Right lobe of liver (tissue), 4 donors: ENCODE measurements around the gene DMPK.

Source experiments
- POLR2A ChIP-seq: fragments of 450-650 bp; IDR thresholded peaks from one replicate; pipeline ENCODE4 v1.6.1; 2017; ENCODE audit warnings: antibody characterized with exemption, mild to moderate bottlenecking
- TF ChIP-seq, protein P1 (sequence below), 4 donors: fragments of 200-600 bp in 3 of 4; fragments of 450-650 bp in 1 of 4; IDR thresholded peaks; one replicate each; pipeline versions ENCODE4 v1.5.1 to v1.8.0; 2016 to 2022; ENCODE audit warnings: antibody characterized with exemption in 4 of 4, mild to moderate bottlenecking in 2 of 4
- donor health status: DM: no; HTN: no; CAD: no.
- donor health status: DM: no; HTN: no; CAD: no.
- donor health status: DM: no; HTN: yes; CAD: no.

DNA sequence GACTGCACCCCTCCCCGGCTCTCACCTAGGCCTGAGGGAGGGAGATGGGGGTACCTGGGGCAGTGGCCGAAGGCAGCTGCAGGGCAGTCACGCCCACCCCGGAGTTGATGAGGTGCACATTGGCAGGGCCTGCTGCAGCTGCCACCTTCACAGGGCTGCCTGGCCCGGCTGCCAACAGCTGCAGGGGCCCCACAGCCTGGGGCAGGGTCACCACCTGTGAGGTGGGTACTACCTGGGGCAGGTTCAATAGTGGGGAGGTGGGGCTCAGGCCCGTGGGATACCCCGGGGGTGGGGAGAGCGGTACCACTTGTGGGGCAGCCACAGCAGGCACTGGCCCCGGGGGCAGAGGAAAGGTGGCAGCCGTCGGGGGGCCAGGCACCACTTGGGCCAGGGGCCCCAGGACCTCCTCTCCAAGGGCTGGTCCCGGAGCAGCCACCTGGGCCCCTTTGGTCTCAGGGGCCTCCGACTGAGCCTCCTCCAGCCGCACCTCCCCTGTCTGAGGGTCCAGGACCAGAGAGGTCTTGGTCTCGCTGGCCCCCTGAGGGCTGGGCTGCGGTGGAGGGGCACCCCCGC, 15.9 kb downstream of the DMPK start:
- TF ChIP-seq POLR2A, result no peak
- TF ChIP-seq, protein P1, sequence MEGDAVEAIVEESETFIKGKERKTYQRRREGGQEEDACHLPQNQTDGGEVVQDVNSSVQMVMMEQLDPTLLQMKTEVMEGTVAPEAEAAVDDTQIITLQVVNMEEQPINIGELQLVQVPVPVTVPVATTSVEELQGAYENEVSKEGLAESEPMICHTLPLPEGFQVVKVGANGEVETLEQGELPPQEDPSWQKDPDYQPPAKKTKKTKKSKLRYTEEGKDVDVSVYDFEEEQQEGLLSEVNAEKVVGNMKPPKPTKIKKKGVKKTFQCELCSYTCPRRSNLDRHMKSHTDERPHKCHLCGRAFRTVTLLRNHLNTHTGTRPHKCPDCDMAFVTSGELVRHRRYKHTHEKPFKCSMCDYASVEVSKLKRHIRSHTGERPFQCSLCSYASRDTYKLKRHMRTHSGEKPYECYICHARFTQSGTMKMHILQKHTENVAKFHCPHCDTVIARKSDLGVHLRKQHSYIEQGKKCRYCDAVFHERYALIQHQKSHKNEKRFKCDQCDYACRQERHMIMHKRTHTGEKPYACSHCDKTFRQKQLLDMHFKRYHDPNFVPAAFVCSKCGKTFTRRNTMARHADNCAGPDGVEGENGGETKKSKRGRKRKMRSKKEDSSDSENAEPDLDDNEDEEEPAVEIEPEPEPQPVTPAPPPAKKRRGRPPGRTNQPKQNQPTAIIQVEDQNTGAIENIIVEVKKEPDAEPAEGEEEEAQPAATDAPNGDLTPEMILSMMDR (IDR thresholded peaks at IDR 0.05), result no peak
